H9 (cell line): ENCODE results near the gene TMEM164. TPM values are rescaled to one million over a fixed set of nuclear protein-coding genes. Genes with fewer than 3 reads are reported as not detected.

ENCODE experiments used
- DNase-seq: peaks from one replicate; pipeline ENCODE4 v3.0.0-alpha.2; 2017
- H2AFZ ChIP-seq: one replicate; pipeline ENCODE4 v1.6.1; 2013; ENCODE audit warnings: mild to moderate bottlenecking, low read length, control low read depth, moderate library complexity
- H2AK5ac ChIP-seq: 2 replicates; pipeline ENCODE4 v1.6.1; 2013; ENCODE audit warnings: low read length, control low read depth, mixed read lengths; ENCODE audit not compliant: insufficient read length
- H2BK120ac ChIP-seq: one replicate; pipeline ENCODE4 v1.6.1; 2013; ENCODE audit warnings: low read depth, mild to moderate bottlenecking, low read length, control low read depth, inconsistent platforms; ENCODE audit not compliant: poor library complexity, severe bottlenecking
- H2BK12ac ChIP-seq: 2 replicates; pipeline ENCODE4 v1.6.1; 2013; ENCODE audit warnings: low read length, control low read depth, mixed read lengths, low read depth; ENCODE audit not compliant: insufficient read length
- H2BK15ac ChIP-seq: 2 replicates; pipeline ENCODE4 v1.6.1; 2013; ENCODE audit warnings: low read depth, low read length, control low read depth
- H2BK20ac ChIP-seq: one replicate; pipeline ENCODE4 v1.6.1; 2013; ENCODE audit warnings: low read depth, mild to moderate bottlenecking, low read length, control low read depth, inconsistent platforms; ENCODE audit not compliant: poor library complexity, severe bottlenecking
- H2BK5ac ChIP-seq: 2 replicates; pipeline ENCODE4 v1.6.1; 2013; ENCODE audit warnings: low read length, control low read depth, mixed read lengths; ENCODE audit not compliant: insufficient read length
- H3K14ac ChIP-seq: 2 replicates; pipeline ENCODE4 v1.6.1; 2013; ENCODE audit warnings: low read length, control low read depth; ENCODE audit not compliant: insufficient read depth
- H3K18ac ChIP-seq: 2 replicates; pipeline ENCODE4 v1.6.1; 2013; ENCODE audit warnings: low read depth, mild to moderate bottlenecking, mixed read lengths, low read length, control low read depth; ENCODE audit not compliant: insufficient read length
- H3K23ac ChIP-seq: 2 replicates; pipeline ENCODE4 v1.6.1; 2013; ENCODE audit warnings: low read length, control low read depth, mixed read lengths, low read depth; ENCODE audit not compliant: insufficient read length
- H3K23me2 ChIP-seq: 2 replicates; pipeline ENCODE4 v1.6.1; 2013; ENCODE audit warnings: low read depth, mild to moderate bottlenecking, mixed read lengths, low read length, control low read depth; ENCODE audit not compliant: insufficient read length, poor library complexity, severe bottlenecking
- H3K27ac ChIP-seq: 2 replicates; pipeline ENCODE4 v1.5.1; 2013; ENCODE audit warnings: low read length, control low read depth, mixed read lengths, low read depth; ENCODE audit not compliant: insufficient read length
- H3K27me3 ChIP-seq: 2 replicates; pipeline ENCODE4 v1.6.1; 2013; ENCODE audit warnings: low read length, control low read depth, inconsistent platforms; ENCODE audit not compliant: insufficient read depth
- H3K4ac ChIP-seq: 2 replicates; pipeline ENCODE4 v1.6.1; 2013; ENCODE audit warnings: low read depth, mild to moderate bottlenecking, control low read depth, inconsistent platforms, low read length, moderate library complexity
- H3K4me1 ChIP-seq: 2 replicates; pipeline ENCODE4 v1.6.1; 2013; ENCODE audit warnings: low read length, control low read depth, inconsistent platforms; ENCODE audit not compliant: insufficient read depth
- H3K4me2 ChIP-seq: 2 replicates; pipeline ENCODE4 v1.6.1; 2013; ENCODE audit warnings: low read length, control low read depth, mixed read lengths; ENCODE audit not compliant: insufficient read length, insufficient read depth
- H3K56ac ChIP-seq: 2 replicates; pipeline ENCODE4 v1.6.1; 2013; ENCODE audit warnings: low read depth, mild to moderate bottlenecking, mixed read lengths, low read length, control low read depth; ENCODE audit not compliant: insufficient read length
- H3K79me1 ChIP-seq: 2 replicates; pipeline ENCODE4 v1.6.1; 2013; ENCODE audit warnings: low read depth, mild to moderate bottlenecking, moderate library complexity, low read length, control low read depth, inconsistent platforms; ENCODE audit not compliant: insufficient read depth, poor library complexity, severe bottlenecking
- H3K79me2 ChIP-seq: 2 replicates; pipeline ENCODE4 v1.6.1; 2013; ENCODE audit warnings: low read length, control low read depth, inconsistent platforms; ENCODE audit not compliant: insufficient read depth
- H3K9ac ChIP-seq: 2 replicates; pipeline ENCODE4 v1.6.1; 2013; ENCODE audit warnings: low read length, control low read depth, mixed read lengths; ENCODE audit not compliant: insufficient read length; ENCODE audit errors: extremely low read depth
- H3K9me3 ChIP-seq: one replicate; pipeline ENCODE4 v1.6.1; 2013; ENCODE audit warnings: low read depth, low read length, inconsistent platforms; ENCODE audit not compliant: control insufficient read depth
- H3T11ph ChIP-seq: one replicate; pipeline ENCODE4 v1.6.1; 2013; ENCODE audit warnings: mild to moderate bottlenecking, low read length, control low read depth, inconsistent platforms
- H4K20me1 ChIP-seq: one replicate; pipeline ENCODE4 v1.6.1; 2013; ENCODE audit not compliant: control insufficient read depth, insufficient read length, insufficient read depth
- H4K5ac ChIP-seq: 2 replicates; pipeline ENCODE4 v1.6.1; 2013; ENCODE audit warnings: low read depth, mild to moderate bottlenecking, mixed read lengths, low read length, control low read depth; ENCODE audit not compliant: insufficient read length
- H4K8ac ChIP-seq: replicated peaks from 2 replicates; pipeline ENCODE4 v1.6.1; 2013; ENCODE audit warnings: low read length, control low read depth, mixed read lengths, low read depth; ENCODE audit not compliant: insufficient read length
- H4K91ac ChIP-seq: 2 replicates; pipeline ENCODE4 v1.6.1; 2013; ENCODE audit warnings: low read depth, mild to moderate bottlenecking, moderate library complexity, mixed read lengths, low read length, control low read depth; ENCODE audit not compliant: insufficient read length
- H3K27ac Mint-ChIP-seq, 3 experiments: 2 replicates in 2 of 3; 3 replicates in 1 of 3; pipeline ENCODE4 v1.8.0; 2020 to 2021; ENCODE audit warnings: mixed read lengths in 3 of 3, mild to moderate bottlenecking in 1 of 3, moderate library complexity in 1 of 3
- H3K27me3 Mint-ChIP-seq: 2 replicates; pipeline ENCODE4 v1.8.0; 2021; ENCODE audit warnings: low read depth, mild to moderate bottlenecking, moderate library complexity, mixed read lengths
- H3K36me3 Mint-ChIP-seq, 3 experiments: 2 replicates in 2 of 3; 3 replicates in 1 of 3; pipeline ENCODE4 v1.8.0; 2020 to 2021; ENCODE audit warnings: low read depth in 3 of 3, mixed read lengths in 3 of 3; ENCODE audit not compliant: insufficient read depth in 1 of 3
- H3K4me1 Mint-ChIP-seq, 2 experiments: 2 replicates each; pipeline ENCODE4 v1.8.0; 2020; ENCODE audit warnings: mixed read lengths in 2 of 2
- H3K4me3 Mint-ChIP-seq, 2 experiments: 2 replicates in 1 of 2; 3 replicates in 1 of 2; pipeline ENCODE4 v1.8.0; 2020 to 2021; ENCODE audit warnings: mild to moderate bottlenecking in 2 of 2, mixed read lengths in 2 of 2, moderate library complexity in 1 of 2
- H3K9me3 Mint-ChIP-seq, 2 experiments: 2 replicates in 1 of 2; 3 replicates in 1 of 2; pipeline ENCODE4 v1.8.0; 2020; ENCODE audit warnings: mild to moderate bottlenecking in 2 of 2, mixed read lengths in 2 of 2, moderate library complexity in 1 of 2
- WGBS: extraction: QIAGEN DNeasy Blood & Tissue Kit; methylation state at CpG from one replicate; pipeline ENCODE4 v1.1.7; 2013; ENCODE audit warnings: missing lambda C conversion rate, low lambda C conversion rate, mixed read lengths; ENCODE audit not compliant: insufficient read length; ENCODE audit errors: extremely low coverage; 5-methylcytosine and 5-hydroxymethylcytosine counted together
- total RNA-seq: library from RNA; stranded (reverse); gene quantifications from 2 replicates; pipeline ENCODE4 v1.2.1, GENCODE V29; 2021
- TF ChIP-seq, protein P1 (sequence below): fragments of 200-600 bp; sonication (generic); conservative IDR thresholded peaks from 3 replicates; pipeline ENCODE4 v1.8.0; 2021; ENCODE audit warnings: antibody characterized with exemption, mild to moderate bottlenecking

The TMEM164 gene
- total RNA-seq, 1 experiment from 2014 or later, result 30.4 TPM

DNA sequence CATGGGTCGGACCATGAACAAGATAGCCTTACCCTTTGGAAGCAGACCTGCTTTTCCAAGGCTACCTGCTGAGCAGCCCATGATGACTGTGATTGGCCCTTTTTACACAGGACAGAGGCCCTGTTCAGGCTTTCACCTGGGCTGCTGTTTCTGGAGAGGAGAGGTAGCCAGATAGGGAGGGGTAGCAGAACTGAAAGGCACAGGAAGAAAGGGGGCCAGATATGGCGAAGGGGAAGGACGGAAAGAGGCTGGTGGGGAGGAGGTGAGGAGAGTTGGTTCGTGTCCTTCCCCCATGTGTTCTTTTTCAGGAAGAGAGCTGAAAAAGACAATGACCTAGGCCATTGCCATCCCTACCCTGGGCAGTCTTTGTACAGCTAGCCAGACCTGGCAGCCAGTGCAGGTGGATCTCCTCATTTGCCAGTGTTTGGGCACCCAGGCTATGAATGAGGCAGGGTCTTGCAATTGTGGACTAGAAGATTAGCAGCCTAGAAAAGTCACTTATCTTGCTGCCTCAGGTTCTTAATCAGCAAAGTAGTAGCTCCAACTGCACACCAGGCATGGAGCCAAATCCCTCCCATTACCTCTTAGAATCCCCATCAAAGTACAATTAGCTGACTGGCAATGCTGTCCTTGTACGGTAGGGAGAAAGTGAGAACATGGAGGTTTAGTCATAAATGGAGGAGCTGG, 175.4 kb downstream of the TMEM164 start:
- WGBS, result no CpG with 5 or more reads among the region's 5 CpGs

More for the DNA sequence above, 175.4 kb downstream of the TMEM164 start:
- H3K27me3 ChIP-seq, result no peaks in the 10 kb centered on the region
- no peak overlapping the region for H3K27ac ChIP-seq
- H4K8ac ChIP-seq, result no peak overlapping the region
- H3K18ac ChIP-seq, result no peak overlapping the region
- H3K79me2 ChIP-seq, result no peaks in the 10 kb centered on the region
- H4K5ac ChIP-seq, result no peak overlapping the region
- Mint-ChIP-seq H3K27me3 (no peaks in the 10 kb centered on the region), H3K27ac (peak overlapping the region in 1 of 3 experiments; percentile 81; a peak in 3 of 7 replicates), H3K9me3 (no peaks in the 10 kb centered on the region), H3K36me3 (peaks cover 11 to 20% (median 18%) of the 10 kb centered on the region in 3 experiments), H3K4me1 (peaks cover 27 to 33% of the 10 kb centered on the region in 2 experiments), H3K4me3 (no peak overlapping the region)
- no peak overlapping the region for H3K4ac ChIP-seq
- H2BK120ac ChIP-seq, result no peak overlapping the region
- peaks cover 10% of the 10 kb centered on the region; the same call in 1 of the 2 replicates for H3K4me1 ChIP-seq
- no peak overlapping the region for H3T11ph ChIP-seq
- H3K79me1 ChIP-seq, result no peaks in the 10 kb centered on the region
- H2BK15ac ChIP-seq, result no peak overlapping the region
- no peak overlapping the region for H3K9ac ChIP-seq
- H2AK5ac ChIP-seq, result no peak overlapping the region
- no peak overlapping the region for H2BK20ac ChIP-seq
- H2BK12ac ChIP-seq, result no peak overlapping the region
- H3K14ac ChIP-seq, result peak overlapping the region; percentile 48; the same call in 1 of the 2 replicates
- no peak for DNase-seq
- H3K23ac ChIP-seq, result no peak overlapping the region
- TF ChIP-seq, protein P1, sequence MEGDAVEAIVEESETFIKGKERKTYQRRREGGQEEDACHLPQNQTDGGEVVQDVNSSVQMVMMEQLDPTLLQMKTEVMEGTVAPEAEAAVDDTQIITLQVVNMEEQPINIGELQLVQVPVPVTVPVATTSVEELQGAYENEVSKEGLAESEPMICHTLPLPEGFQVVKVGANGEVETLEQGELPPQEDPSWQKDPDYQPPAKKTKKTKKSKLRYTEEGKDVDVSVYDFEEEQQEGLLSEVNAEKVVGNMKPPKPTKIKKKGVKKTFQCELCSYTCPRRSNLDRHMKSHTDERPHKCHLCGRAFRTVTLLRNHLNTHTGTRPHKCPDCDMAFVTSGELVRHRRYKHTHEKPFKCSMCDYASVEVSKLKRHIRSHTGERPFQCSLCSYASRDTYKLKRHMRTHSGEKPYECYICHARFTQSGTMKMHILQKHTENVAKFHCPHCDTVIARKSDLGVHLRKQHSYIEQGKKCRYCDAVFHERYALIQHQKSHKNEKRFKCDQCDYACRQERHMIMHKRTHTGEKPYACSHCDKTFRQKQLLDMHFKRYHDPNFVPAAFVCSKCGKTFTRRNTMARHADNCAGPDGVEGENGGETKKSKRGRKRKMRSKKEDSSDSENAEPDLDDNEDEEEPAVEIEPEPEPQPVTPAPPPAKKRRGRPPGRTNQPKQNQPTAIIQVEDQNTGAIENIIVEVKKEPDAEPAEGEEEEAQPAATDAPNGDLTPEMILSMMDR, result no peak
- no peaks in the 10 kb centered on the region for H3K9me3 ChIP-seq
- H4K20me1 ChIP-seq, result no peaks in the 10 kb centered on the region
- no peak overlapping the region for H3K56ac ChIP-seq
- H2BK5ac ChIP-seq, result no peak overlapping the region
- H3K4me2 ChIP-seq, result no peak overlapping the region
- H2AFZ ChIP-seq, result no peak overlapping the region
- H3K23me2 ChIP-seq, result no peaks in the 10 kb centered on the region
- H4K91ac ChIP-seq, result no peak overlapping the region
